DND-41 (cell line): ENCODE measurements around the gene C2CD4A.

Experiments used
- CTCF ChIP-seq: IDR thresholded peaks from 2 replicates; pipeline ENCODE4 v1.5.1; 2012; ENCODE audit warnings: borderline replicate concordance, low read length, moderate library complexity, mild to moderate bottlenecking; ENCODE audit not compliant: poor library complexity, severe bottlenecking; ENCODE audit errors: extremely low read depth
- EZH2 ChIP-seq: IDR thresholded peaks from 3 replicates; pipeline ENCODE4 v1.6.1; 2012; ENCODE audit warnings: borderline replicate concordance, low read depth, mild to moderate bottlenecking, moderate library complexity, low read length, inconsistent platforms; ENCODE audit not compliant: severe bottlenecking

- TF ChIP-seq CTCF (no peak), EZH2 (no peak)
These were observed 21.5 kb downstream of the C2CD4A start for GRCh38 chr15:62088353-62088693.
